CD1c-positive myeloid dendritic cell (primary cell): ENCODE data around the gene SETD2.

ENCODE experiments used
- DNase-seq: peaks from one replicate; pipeline ENCODE4 v3.0.0-alpha.2; 2016; ENCODE audit errors: extremely low spot score

The SETD2 gene

DNA sequence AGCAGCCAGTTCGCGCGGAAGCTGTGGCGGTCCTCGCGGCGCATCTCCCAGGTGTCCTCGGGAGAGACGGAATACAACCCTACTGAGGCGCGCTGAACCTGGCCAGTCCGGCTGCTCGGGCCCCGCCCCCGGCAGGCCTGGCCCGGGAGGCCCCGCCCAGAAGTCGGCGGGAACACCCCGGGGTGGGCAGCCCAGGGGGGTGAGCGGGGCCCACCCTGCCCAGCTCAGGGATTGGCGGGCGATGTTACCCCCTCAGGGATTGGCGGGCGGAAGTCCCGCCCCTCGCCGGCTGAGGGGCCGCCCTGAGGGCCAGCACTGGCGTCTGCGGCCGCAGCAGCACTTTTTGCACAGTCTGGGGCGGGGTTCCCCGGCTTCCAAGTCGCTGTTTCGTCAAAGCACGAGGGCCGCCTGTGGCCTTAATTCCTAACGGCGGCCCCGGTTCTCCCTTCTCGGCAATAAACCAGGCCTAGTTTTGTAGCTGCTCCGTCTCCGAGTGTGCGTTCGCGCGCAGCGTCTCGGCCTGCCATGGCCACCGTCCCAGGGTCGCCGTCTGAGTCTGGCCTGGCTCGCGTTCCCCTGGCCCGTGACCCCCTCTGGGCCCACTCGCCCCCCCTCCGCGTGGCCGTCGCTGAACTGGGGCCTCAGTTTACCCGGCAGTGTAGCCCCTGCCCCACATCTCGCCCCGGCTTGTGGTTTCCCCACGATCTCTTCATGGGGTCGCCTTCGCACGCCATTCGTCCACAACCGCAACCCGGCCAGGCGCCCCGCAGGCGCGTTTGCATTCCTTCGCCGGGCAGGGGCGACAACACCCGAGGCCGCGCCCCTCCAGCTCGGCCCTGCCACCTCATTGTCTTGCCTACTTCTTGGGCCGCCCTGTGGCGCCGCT is 154.4 kb downstream of the SETD2 start:
- DNase-seq, result peak; percentile 84

- no peak for DNase-seq
Observed at GRCh38 chr3:47008851-47009224, 155.1 kb downstream of the SETD2 start.

DNA sequence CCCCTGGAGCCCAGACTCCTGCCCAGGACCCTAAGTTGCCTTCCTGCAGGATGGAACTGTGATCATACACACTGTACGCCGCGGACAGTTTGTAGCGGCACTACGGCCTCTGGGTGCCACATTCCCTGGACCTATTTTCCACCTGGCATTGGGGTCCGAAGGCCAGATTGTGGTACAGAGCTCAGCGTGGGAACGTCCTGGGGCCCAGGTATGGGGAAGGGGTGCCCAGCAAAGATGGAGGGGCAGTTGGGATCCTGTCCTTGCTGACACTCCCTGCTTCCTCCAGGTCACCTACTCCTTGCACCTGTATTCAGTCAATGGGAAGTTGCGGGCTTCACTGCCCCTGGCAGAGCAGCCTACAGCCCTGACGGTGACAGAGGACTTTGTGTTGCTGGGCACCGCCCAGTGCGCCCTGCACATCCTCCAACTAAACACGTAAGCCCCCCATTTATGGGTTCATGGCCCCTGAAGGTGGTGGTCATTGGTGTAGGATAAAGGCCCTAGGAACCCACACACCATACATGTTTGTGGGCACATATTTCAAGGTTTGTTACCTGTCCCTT is 155.6 kb downstream of the SETD2 start:
- no peak for DNase-seq

GRCh38 chr3:47007482-47008233 is 156.3 kb downstream of the SETD2 start:
- DNase-seq, result no peak

- DNase-seq, result no peak
Observed at GRCh38 chr3:47007001-47007400, 156.9 kb downstream of the SETD2 start.

DNA sequence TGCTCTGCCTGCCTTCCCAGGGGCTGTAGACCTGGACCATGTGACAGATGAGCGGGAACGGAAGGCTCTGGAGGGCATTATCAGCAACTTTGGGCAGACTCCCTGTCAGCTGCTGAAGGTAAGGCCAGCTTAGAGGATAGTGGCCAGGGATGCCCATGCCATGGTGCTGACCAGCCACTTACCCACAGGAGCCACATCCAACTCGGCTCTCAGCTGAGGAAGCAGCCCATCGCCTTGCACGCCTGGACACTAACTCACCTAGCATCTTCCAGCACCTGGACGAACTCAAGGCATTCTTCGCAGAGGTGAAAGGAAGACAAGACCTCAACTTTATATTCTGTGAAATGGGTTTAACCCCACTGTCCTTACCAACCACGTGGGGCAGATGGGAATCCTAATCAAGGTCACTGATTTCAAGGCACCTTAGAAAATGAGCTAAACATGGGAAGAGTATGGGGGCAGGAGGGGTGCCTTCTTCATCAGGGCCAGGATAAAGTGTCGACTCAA is 157.7 kb downstream of the SETD2 start:
- DNase-seq, result no peak

DNA sequence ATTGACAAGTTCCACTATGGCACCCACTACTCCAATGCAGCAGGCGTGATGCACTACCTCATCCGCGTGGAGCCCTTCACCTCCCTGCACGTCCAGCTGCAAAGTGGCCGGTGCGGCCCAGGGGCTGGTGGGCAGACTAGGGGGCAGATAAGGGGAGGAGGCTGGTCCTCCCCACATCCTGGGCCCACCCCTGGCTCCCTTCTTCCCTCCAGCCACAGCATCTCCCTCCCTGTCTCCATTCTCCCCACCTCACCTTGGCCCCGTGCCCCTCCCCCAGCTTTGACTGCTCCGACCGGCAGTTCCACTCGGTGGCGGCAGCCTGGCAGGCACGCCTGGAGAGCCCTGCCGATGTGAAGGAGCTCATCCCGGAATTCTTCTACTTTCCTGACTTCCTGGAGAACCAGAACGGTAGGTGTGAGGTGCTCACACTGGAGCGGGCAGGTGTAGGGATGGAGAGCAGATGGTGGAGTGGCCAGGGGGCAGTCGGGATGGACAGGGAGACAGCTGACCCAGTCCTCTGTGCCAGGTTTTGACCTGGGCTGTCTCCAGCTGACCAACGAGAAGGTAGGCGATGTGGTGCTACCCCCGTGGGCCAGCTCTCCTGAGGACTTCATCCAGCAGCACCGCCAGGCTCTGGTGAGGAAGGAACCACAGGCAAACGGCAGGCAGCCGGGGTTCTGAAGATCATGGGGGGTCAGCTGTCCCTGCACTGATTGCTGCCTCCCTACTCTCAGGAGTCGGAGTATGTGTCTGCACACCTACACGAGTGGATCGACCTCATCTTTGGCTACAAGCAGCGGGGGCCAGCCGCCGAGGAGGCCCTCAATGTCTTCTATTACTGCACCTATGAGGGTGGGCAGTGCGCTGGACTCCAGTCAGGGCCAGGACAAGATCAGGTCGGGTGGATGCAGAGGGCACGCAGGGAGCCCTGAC is 158.4 kb downstream of the SETD2 start:
- DNase-seq, result no peak

DNA sequence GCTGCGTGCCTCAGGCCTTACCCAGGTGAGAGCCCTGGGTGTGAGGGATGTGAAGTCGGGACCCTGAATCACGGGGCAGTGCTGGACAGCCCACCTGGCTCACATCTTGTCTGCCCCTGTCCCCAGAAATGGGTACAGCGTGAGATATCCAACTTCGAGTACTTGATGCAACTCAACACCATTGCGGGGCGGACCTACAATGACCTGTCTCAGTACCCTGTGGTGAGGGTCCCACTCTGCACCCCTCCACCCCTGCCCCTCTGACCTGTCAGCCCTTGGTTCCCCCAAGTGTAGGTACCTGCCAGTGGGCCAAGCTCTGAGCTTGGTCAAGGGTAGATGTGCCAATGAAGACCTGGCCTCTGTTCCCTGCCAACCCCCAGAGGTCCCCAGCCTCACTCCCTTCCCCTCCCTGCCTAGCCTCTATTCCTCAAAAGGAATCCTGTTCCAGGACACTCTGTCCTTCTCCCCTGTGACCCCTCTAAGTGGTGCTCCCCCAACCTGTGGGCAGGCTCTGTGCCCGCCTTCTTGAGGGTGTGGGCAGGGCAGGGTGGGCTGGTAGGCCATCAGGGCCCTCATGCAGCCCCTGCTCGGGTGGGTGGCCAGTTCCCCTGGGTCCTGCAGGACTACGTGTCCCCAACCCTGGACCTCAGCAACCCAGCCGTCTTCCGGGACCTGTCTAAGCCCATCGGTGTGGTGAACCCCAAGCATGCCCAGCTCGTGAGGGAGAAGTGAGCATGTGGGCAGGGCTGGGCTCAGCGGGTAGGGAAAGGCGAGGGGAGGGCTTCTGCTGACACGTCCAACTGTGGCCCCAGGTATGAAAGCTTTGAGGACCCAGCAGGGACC is 159.3 kb downstream of the SETD2 start:
- DNase-seq, result no peak

DNA sequence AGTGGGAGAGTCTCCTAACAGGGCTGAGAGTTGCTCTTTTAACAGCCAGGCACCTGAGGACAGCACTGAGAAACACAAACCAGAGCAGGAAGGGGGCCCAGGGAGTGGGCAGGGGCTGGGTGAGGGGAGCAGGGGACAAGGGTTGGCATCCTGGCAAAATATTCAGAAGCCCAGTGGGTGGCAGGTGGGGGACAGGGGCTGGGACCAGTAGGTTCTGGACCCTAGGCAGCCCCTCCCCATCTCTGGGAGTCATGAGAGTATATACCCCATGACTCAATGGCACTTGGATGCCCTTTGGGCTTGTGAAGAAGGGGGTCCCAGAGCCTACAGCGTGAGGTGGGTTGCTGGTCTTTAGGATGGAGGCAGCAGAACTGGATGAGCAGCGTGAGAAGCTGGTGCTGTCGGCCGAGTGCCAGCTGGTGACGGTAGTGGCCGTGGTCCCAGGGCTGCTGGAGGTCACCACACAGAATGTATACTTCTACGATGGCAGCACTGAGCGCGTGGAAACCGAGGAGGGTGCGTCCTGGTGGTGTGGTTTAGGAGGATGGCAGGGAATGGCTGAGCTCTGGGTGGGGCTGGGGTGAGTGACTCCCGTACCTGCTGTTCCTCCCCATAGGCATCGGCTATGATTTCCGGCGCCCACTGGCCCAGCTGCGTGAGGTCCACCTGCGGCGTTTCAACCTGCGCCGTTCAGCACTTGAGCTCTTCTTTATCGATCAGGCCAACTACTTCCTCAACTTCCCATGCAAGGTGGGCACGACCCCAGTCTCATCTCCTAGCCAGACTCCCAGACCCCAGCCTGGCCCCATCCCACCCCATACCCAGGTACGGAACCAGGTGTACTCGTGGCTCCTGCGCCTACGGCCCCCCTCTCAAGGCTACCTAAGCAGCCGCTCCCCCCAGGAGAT is 160.2 kb downstream of the SETD2 start:
- no peak for DNase-seq

DNA sequence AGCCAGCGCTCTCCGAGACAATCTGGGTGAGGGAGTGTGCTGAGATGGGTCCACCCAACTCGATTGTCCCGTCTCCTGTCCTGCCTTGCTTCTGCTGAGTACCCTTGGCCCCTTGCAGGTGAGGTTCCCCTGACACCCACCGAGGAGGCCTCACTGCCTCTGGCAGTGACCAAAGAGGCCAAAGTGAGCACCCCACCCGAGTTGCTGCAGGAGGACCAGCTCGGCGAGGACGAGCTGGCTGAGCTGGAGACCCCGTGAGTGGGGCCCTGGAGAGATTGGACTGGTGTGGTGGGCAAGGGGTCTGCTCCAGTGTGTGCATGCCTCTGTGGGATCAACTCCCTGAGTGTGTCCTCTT is 160.9 kb downstream of the SETD2 start:
- DNase-seq, result no peak

DNA sequence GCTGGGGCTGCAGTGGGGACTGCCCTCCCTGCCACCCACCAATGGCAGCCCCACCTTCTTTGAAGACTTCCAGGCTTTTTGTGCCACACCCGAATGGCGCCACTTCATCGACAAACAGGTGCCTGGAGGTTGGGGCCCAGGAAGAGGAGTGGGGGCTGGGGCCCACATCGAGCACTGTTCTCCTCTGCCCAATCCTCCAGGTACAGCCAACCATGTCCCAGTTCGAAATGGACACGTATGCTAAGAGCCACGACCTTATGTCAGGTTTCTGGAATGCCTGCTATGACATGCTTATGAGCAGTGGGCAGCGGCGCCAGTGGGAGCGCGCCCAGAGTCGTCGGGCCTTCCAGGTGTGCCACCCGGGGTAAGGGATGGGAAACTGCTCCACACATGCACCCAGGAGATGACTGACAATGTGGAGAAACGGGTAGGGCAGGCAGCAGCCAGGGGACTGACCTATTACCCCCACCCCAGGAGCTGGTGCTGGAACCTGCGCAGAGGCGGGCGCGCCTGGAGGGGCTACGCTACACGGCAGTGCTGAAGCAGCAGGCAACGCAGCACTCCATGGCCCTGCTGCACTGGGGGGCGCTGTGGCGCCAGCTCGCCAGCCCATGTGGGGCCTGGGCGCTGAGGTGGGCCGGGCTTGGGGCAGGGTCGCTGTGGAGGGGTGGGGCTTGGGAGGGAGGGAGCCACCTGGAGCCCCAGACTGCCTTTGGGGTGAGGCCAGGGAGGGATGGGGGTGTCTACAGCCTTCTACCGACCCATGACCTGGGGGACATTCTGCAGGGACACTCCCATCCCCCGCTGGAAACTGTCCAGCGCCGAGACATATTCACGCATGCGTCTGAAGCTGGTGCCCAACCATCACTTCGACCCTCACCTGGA is 161.5 kb downstream of the SETD2 start:
- DNase-seq, result no peak

- DNase-seq, result no peak
Observed at GRCh38 chr3:47001731-47002170, 162.2 kb downstream of the SETD2 start.

DNA sequence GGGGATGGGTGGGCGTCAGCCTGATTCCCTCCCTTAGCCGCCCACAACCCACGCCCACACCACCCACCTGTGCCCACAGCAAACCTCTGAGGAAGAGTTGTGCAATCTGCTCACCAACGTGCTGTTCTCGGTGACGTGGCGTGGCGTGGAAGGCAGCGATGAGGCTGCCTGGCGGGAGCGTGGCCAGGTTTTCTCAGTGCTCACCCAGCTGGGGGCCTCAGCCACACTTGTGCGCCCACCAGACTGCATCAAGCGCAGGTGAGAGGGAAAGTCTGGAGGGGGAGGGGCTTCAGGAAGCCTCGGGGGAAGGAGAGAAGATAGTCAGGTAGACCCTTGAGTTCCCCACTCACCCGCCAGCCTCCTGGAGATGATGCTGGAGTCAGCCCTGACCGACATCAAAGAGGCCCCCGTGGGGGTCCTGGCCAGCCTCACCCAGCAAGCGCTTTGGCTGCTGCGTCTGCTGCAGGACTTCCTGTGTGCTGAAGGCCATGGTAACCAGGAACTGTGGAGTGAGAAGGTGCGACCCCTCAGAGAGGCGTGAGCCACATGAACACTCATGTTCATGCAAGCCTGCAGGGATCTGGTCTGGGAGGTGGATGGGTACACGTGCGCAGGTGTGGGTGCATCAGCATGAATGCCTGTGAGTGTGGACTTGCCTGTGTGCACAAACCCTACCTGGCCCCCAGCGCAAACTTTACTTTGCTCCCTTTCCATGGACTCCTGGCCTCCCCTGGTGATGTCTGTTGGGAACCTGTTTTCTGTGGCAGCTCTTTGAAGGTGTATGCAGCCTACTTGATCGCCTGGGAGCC is 162.8 kb downstream of the SETD2 start:
- DNase-seq, result no peak

DNA sequence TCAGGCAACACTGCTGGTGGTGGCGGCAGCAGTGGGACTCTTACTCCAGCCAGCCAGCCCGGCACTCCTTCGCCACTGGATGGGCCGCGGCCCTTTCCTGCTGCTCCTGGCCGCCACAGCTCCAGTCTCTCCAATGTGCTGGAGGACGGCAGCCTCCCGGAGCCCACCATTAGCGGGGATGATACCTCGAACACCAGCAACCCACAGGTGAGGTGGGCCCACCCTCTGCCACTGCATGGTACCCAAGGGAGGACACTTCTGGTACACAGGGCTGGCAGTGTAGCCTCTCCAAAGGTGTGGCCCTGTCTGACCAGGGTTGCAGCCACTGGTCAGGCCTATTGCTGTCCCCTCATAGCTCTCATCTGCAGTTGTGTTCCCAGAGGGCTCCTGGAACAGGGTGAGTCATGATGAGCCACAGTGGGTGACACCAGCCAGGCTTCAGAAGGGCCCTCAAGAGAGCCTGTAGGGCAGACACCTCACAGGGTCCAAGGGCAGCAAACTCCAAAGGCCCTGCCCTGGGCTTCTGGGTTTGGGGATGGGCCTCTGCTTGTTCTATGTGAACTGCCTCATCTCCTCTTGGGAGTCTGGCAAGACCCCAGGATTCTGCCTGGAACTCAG is 163.6 kb downstream of the SETD2 start:
- no peak for DNase-seq

GRCh38 chr3:46999516-47000197 is 164.3 kb downstream of the SETD2 start:
- DNase-seq, result no peak

- DNase-seq, result no peak
Observed at GRCh38 chr3:46998852-46999515, 164.9 kb downstream of the SETD2 start.
